GM23338 (cell line): ENCODE results near the gene TCF20. TPM values are rescaled to one million over a fixed set of nuclear protein-coding genes. Genes with fewer than 3 reads are reported as not detected.

Source experiments
- ATAC-seq: fragments of 200-7000 bp; cut with Tn5 transposase; 3 replicates; pipeline ENCODE4 v1.9.1; 2020
- DNase-seq: peaks from one replicate; pipeline ENCODE4 v3.0.0-alpha.2; 2015; ENCODE audit warnings: low spot score
- H2AFZ ChIP-seq: fragments of 200-600 bp; sonication (generic); 2 replicates; pipeline ENCODE4 v1.8.0; 2016; ENCODE audit warnings: antibody characterized with exemption, mild to moderate bottlenecking, moderate library complexity
- H3F3A ChIP-seq: fragments of 200-600 bp; sonication (generic); replicated peaks from 2 replicates; pipeline ENCODE4 v1.8.0; 2017; ENCODE audit warnings: antibody characterized with exemption, mixed run types, low read depth
- H3K27ac ChIP-seq: fragments of 200-600 bp; sonication (generic); 2 replicates; pipeline ENCODE4 v1.6.1; 2016; ENCODE audit warnings: low read depth
- H3K27me3 ChIP-seq: fragments of 200-600 bp; sonication (generic); 2 replicates; pipeline ENCODE4 v1.8.0; 2016; ENCODE audit warnings: mild to moderate bottlenecking, mixed run types, moderate library complexity; ENCODE audit not compliant: insufficient read depth
- H3K36me3 ChIP-seq: fragments of 200-600 bp; sonication (generic); 2 replicates; pipeline ENCODE4 v1.8.0; 2016; ENCODE audit warnings: mild to moderate bottlenecking; ENCODE audit not compliant: insufficient read depth
- H3K4me1 ChIP-seq: fragments of 200-600 bp; sonication (generic); 2 replicates; pipeline ENCODE4 v1.8.0; 2016; ENCODE audit warnings: mild to moderate bottlenecking, moderate library complexity; ENCODE audit not compliant: insufficient read depth
- H3K4me2 ChIP-seq: fragments of 200-600 bp; sonication (generic); 2 replicates; pipeline ENCODE4 v1.7.1; 2017; ENCODE audit warnings: mixed run types
- H3K4me3 ChIP-seq: fragments of 200-600 bp; sonication (generic); 2 replicates; pipeline ENCODE4 v1.6.1; 2016; ENCODE audit warnings: mixed run types
- H3K79me2 ChIP-seq: fragments of 200-600 bp; sonication (generic); replicated peaks from 2 replicates; pipeline ENCODE4 v1.8.0; 2017; ENCODE audit warnings: mild to moderate bottlenecking; ENCODE audit not compliant: insufficient read depth
- H3K9me2 ChIP-seq: fragments of 200-600 bp; sonication (generic); 2 replicates; pipeline ENCODE4 v1.8.0; 2017; ENCODE audit not compliant: insufficient read depth
- H4K20me1 ChIP-seq: fragments of 200-600 bp; sonication (generic); replicated peaks from 2 replicates; pipeline ENCODE4 v1.8.0; 2017; ENCODE audit warnings: mild to moderate bottlenecking; ENCODE audit not compliant: insufficient read depth
- H3K27ac Mint-ChIP-seq: 2 replicates; pipeline ENCODE4 v1.8.0; 2020; ENCODE audit warnings: inconsistent platforms, mild to moderate bottlenecking, moderate library complexity, mixed read lengths
- H3K27me3 Mint-ChIP-seq: 3 replicates; pipeline ENCODE4 v1.8.0; 2022; ENCODE audit warnings: low read depth, mild to moderate bottlenecking, moderate library complexity, mixed read lengths, inconsistent platforms; ENCODE audit not compliant: insufficient read depth, poor library complexity
- H3K36me3 Mint-ChIP-seq: 3 replicates; pipeline ENCODE4 v1.8.0; 2021; ENCODE audit warnings: low read depth, mild to moderate bottlenecking, inconsistent platforms, moderate library complexity, mixed read lengths
- H3K4me1 Mint-ChIP-seq: 3 replicates; pipeline ENCODE4 v1.8.0; 2020; ENCODE audit warnings: mild to moderate bottlenecking, inconsistent platforms, mixed read lengths
- H3K4me3 Mint-ChIP-seq: 3 replicates; pipeline ENCODE4 v1.8.0; 2021; ENCODE audit warnings: moderate library complexity, mild to moderate bottlenecking, inconsistent platforms, mixed read lengths
- H3K9me3 Mint-ChIP-seq: 3 replicates; pipeline ENCODE4 v1.8.0; 2020; ENCODE audit warnings: moderate library complexity, mild to moderate bottlenecking, inconsistent platforms, mixed read lengths
- CREB1 ChIP-seq: fragments of 250-450 bp; sonication (Bioruptor Pico); IDR thresholded peaks from 2 replicates; pipeline ENCODE4 v1.5.0; 2020; ENCODE audit warnings: low read depth, mild to moderate bottlenecking, moderate library complexity
- EZH2 ChIP-seq: fragments of 200-600 bp; sonication (generic); IDR thresholded peaks from one replicate; pipeline ENCODE4 v1.8.0; 2017; ENCODE audit warnings: antibody characterized with exemption, mild to moderate bottlenecking, low read depth; ENCODE audit not compliant: unreplicated experiment
- JUNB ChIP-seq: IDR thresholded peaks from one replicate; pipeline ENCODE4 v1.6.1; 2016; ENCODE audit warnings: antibody characterized with exemption; ENCODE audit not compliant: unreplicated experiment
- NANOG ChIP-seq: IDR thresholded peaks from 2 replicates; pipeline ENCODE4 v1.6.1; 2016; ENCODE audit warnings: antibody characterized with exemption, borderline replicate concordance
- POLR2AphosphoS5 ChIP-seq: IDR thresholded peaks from 2 replicates; pipeline ENCODE4 v1.6.1; 2016; ENCODE audit warnings: antibody characterized with exemption, low read depth
- STAT1 ChIP-seq: IDR thresholded peaks from one replicate; pipeline ENCODE4 v1.6.1; 2016; ENCODE audit warnings: antibody characterized with exemption; ENCODE audit not compliant: unreplicated experiment
- ZNF331 ChIP-seq: fragments of 250-450 bp; sonication (Bioruptor Pico); IDR thresholded peaks from 2 replicates; pipeline ENCODE4 v1.5.0; 2020; ENCODE audit warnings: low read depth, mild to moderate bottlenecking, moderate library complexity
- polyA plus RNA-seq: library from polyadenylated mRNA; unstranded; fragments of >200 nt; fragmentation: Nextera tagmentation; extraction: Ambion mirVana; gene quantifications from 2 replicates; pipeline ENCODE4 v1.2.1, GENCODE V29; 2016
- total RNA-seq: library from RNA; depleted of rRNA; stranded (reverse); fragments of >200 nt; shearing (Covaris generic); gene quantifications from 2 replicates; pipeline ENCODE4 v1.2.3, GENCODE V29; 2014
- TF ChIP-seq, protein P1 (sequence below): fragments of 250-450 bp; sonication (Bioruptor Pico); IDR thresholded peaks from 2 replicates; pipeline ENCODE4 v1.5.0; 2020; ENCODE audit warnings: mild to moderate bottlenecking, moderate library complexity
- TF ChIP-seq, protein P2 (sequence below): IDR thresholded peaks from 2 replicates; pipeline ENCODE4 v1.6.1; 2016; ENCODE audit warnings: antibody characterized with exemption

TCF20 gene
- total and polyA plus RNA-seq, 2 experiments from 2014 or later, result 6.4 to 68.7 TPM

- TF ChIP-seq, protein P1, sequence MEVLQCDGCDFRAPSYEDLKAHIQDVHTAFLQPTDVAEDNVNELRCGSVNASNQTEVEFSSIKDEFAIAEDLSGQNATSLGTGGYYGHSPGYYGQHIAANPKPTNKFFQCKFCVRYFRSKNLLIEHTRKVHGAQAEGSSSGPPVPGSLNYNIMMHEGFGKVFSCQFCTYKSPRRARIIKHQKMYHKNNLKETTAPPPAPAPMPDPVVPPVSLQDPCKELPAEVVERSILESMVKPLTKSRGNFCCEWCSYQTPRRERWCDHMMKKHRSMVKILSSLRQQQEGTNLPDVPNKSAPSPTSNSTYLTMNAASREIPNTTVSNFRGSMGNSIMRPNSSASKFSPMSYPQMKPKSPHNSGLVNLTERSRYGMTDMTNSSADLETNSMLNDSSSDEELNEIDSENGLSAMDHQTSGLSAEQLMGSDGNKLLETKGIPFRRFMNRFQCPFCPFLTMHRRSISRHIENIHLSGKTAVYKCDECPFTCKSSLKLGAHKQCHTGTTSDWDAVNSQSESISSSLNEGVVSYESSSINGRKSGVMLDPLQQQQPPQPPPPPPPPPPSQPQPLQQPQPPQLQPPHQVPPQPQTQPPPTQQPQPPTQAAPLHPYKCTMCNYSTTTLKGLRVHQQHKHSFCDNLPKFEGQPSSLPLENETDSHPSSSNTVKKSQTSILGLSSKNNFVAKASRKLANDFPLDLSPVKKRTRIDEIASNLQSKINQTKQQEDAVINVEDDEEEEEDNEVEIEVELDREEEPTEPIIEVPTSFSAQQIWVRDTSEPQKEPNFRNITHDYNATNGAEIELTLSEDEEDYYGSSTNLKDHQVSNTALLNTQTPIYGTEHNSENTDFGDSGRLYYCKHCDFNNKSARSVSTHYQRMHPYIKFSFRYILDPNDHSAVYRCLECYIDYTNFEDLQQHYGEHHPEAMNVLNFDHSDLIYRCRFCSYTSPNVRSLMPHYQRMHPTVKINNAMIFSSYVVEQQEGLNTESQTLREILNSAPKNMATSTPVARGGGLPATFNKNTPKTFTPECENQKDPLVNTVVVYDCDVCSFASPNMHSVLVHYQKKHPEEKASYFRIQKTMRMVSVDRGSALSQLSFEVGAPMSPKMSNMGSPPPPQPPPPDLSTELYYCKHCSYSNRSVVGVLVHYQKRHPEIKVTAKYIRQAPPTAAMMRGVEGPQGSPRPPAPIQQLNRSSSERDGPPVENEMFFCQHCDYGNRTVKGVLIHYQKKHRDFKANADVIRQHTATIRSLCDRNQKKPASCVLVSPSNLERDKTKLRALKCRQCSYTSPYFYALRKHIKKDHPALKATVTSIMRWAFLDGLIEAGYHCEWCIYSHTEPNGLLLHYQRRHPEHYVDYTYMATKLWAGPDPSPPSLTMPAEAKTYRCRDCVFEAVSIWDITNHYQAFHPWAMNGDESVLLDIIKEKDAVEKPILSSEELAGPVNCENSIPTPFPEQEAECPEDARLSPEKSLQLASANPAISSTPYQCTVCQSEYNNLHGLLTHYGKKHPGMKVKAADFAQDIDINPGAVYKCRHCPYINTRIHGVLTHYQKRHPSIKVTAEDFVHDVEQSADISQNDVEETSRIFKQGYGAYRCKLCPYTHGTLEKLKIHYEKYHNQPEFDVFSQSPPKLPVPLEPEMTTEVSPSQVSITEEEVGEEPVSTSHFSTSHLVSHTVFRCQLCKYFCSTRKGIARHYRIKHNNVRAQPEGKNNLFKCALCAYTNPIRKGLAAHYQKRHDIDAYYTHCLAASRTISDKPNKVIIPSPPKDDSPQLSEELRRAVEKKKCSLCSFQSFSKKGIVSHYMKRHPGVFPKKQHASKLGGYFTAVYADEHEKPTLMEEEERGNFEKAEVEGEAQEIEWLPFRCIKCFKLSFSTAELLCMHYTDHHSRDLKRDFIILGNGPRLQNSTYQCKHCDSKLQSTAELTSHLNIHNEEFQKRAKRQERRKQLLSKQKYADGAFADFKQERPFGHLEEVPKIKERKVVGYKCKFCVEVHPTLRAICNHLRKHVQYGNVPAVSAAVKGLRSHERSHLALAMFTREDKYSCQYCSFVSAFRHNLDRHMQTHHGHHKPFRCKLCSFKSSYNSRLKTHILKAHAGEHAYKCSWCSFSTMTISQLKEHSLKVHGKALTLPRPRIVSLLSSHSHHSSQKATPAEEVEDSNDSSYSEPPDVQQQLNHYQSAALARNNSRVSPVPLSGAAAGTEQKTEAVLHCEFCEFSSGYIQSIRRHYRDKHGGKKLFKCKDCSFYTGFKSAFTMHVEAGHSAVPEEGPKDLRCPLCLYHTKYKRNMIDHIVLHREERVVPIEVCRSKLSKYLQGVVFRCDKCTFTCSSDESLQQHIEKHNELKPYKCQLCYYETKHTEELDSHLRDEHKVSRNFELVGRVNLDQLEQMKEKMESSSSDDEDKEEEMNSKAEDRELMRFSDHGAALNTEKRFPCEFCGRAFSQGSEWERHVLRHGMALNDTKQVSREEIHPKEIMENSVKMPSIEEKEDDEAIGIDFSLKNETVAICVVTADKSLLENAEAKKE (CRISPR knock-in tag), result no peak
- TF ChIP-seq STAT1, result no peak
Measured at GRCh38 chr22:42256930-42257329, 13.5 kb downstream of the TCF20 start (continued).

DNA sequence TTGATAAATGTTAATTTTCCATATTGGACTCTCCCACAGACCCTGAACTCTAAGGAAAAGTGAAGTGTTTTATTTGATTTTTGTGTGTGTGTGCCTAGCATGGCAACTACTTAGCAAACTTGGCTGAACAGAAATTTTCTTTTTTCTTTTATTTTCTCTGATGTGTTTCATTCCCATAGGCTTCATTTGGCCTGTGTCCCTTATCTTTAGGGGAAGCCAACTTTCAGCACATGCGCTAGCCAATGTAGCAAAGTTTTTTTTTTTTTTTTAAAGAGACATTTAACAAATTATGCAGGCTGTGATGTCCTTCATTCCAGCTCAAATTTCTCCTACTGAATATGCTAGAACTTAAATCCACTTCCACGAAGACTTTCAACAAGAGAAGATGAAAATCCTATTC lies 14.2 kb downstream of the TCF20 start:
- H3K9me2 ChIP-seq, result no peaks in the 10 kb centered on the region
- H3K4me1 ChIP-seq, result peaks cover 13% of the 10 kb centered on the region
- Mint-ChIP-seq H3K4me3 (no peak overlapping the region), H3K27ac (no peak overlapping the region), H3K4me1 (peaks cover 23% of the 10 kb centered on the region; the same call in 2 of the 3 replicates), H3K36me3 (no peaks in the 10 kb centered on the region), H3K9me3 (no peaks in the 10 kb centered on the region), H3K27me3 (peaks cover 6% of the 10 kb centered on the region)
- H3K4me2 ChIP-seq, result no peak overlapping the region
- ATAC-seq (no peak), DNase-seq (no peak)
- H3K27me3 ChIP-seq, result peaks cover 34% of the 10 kb centered on the region
- no peaks in the 10 kb centered on the region for H3K36me3 ChIP-seq
- no peak overlapping the region for H3K27ac ChIP-seq
- H4K20me1 ChIP-seq, result peaks cover 95% of the 10 kb centered on the region
- no peaks in the 10 kb centered on the region for H3F3A ChIP-seq
- no peak overlapping the region for H3K4me3 ChIP-seq
- H3K79me2 ChIP-seq, result peaks cover 99% of the 10 kb centered on the region
- H2AFZ ChIP-seq, result no peak overlapping the region
- TF ChIP-seq EZH2 (no peak), POLR2AphosphoS5 (no peak), CREB1 (CRISPR knock-in tag) (no peak), NANOG (no peak), ZNF331 (no peak), STAT1 (no peak), JUNB (no peak)
- TF ChIP-seq, protein P1 (CRISPR knock-in tag), result no peak
- TF ChIP-seq, protein P2, sequence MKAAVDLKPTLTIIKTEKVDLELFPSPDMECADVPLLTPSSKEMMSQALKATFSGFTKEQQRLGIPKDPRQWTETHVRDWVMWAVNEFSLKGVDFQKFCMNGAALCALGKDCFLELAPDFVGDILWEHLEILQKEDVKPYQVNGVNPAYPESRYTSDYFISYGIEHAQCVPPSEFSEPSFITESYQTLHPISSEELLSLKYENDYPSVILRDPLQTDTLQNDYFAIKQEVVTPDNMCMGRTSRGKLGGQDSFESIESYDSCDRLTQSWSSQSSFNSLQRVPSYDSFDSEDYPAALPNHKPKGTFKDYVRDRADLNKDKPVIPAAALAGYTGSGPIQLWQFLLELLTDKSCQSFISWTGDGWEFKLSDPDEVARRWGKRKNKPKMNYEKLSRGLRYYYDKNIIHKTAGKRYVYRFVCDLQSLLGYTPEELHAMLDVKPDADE, result no peak
